Measurements from ENCODE around the gene PTPRM. TPM values are rescaled to one million over a fixed set of nuclear protein-coding genes. Genes with fewer than 3 reads are reported as not detected.
"Not testable (repeated sequence)": the region's sequence is repeated elsewhere in the genome, so short reads cannot be mapped to it uniquely, and the experiment has no call there.

The PTPRM gene
- total RNA-seq, 4 donors from 2014 or later: 62.7 to 94.0 (median 76.0) TPM

DNA sequence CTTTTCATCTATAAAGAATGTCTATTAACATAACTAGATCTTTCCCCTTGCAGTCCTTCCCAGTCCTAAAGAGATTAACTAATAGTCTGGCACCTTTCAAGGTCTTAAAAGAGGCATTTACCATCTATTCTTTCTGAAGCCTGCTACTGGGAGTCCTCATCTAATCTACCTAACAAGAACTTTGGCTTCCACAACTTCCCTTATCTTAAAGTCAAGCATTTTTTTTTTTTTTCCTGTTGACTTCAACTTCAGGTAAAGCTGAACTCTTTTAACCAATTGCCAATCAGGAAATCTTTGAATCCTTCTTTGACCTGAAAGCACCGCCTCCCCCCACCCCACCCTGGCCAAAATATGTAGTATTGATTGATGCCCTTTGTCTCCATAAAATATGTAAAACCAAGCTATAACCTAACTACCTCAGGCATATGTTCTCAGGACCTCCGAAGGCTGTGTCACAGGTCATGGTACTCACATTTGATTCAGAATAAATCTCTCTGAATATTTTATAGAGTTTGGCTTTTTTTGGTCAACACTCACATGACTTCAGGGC is 168.6 kb downstream of the PTPRM start:
- intact Hi-C loops (cut with DNase I): no loop called here
- H3K4me1 ChIP-seq: peaks cover 11 to 32% (median 22%) of the 10 kb centered on the region in 4 donors
- H3K27ac ChIP-seq (replicated peaks in 1 of 4): no peak overlapping the region
- TF ChIP-seq EP300 (IDR thresholded peaks at IDR 0.05) (no peak), POLR2A (IDR thresholded peaks at IDR 0.05; ENCODE audit: low read depth) (no peak)
- TF ChIP-seq, protein P1, sequence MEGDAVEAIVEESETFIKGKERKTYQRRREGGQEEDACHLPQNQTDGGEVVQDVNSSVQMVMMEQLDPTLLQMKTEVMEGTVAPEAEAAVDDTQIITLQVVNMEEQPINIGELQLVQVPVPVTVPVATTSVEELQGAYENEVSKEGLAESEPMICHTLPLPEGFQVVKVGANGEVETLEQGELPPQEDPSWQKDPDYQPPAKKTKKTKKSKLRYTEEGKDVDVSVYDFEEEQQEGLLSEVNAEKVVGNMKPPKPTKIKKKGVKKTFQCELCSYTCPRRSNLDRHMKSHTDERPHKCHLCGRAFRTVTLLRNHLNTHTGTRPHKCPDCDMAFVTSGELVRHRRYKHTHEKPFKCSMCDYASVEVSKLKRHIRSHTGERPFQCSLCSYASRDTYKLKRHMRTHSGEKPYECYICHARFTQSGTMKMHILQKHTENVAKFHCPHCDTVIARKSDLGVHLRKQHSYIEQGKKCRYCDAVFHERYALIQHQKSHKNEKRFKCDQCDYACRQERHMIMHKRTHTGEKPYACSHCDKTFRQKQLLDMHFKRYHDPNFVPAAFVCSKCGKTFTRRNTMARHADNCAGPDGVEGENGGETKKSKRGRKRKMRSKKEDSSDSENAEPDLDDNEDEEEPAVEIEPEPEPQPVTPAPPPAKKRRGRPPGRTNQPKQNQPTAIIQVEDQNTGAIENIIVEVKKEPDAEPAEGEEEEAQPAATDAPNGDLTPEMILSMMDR (IDR thresholded peaks at IDR 0.05): no peak
- no peak for DNase-seq (ENCODE audit: extremely low spot score)
- no peaks in the 10 kb centered on the region for H3K9me3 ChIP-seq
- H3K27me3 ChIP-seq: no peaks in the 10 kb centered on the region
- H3K4me3 ChIP-seq: no peak overlapping the region
- 98% methylated on average over 2 of the region's 2 CpGs for WGBS
- H3K36me3 ChIP-seq: no peaks in the 10 kb centered on the region

DNA sequence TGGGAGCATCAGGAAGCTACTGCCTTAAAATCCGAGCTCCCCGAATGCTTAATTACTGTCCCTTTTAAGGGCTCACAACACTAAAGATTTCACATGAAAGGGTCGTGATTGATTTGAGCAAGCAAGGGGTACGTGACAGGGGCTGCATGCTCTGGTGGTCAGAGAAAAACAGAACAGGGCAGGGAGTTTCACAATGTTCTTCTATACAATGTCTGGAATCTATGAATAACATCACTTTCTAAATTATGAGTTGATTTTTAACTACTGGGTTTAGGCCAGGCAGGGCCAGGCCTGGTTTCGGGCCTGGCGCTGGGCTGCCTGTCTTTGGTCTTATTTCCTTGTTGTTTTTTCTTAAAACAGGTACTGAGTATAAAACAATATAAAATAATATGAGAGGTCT is 169.4 kb downstream of the PTPRM start:
- H3K36me3 ChIP-seq; H3K27ac ChIP-seq (replicated peaks in 1 of 4); intact Hi-C loops (cut with DNase I); H3K27me3 ChIP-seq; DNase-seq (ENCODE audit: extremely low spot score); H3K9me3 ChIP-seq; H3K4me3 ChIP-seq: not testable (repeated sequence)
- H3K4me1 ChIP-seq: peaks cover 19 to 41% (median 30%) of the 10 kb centered on the region in 4 donors
- 91% methylated on average over 6 of the region's 6 CpGs for WGBS

DNA sequence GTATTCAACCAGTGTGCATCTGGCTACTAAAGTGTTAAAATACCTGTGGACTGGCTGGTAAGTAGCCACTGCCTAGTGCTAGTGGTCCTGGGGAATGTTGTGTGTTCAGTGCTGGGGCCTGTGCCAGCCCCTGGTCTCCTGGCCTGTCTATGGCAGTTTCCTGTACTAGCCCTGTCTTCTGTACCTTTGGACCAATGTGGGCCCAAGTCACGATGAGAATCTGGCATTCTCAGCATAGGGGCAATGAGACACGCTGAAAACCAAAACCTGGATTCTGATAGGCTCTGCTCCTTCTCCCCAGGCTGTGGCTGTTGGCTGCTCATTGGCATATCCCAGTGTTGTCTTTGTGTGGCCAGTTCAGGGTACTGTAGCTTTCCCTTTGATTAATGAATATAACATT is 170.4 kb downstream of the PTPRM start:
- no peak for DNase-seq (ENCODE audit: extremely low spot score)
- WGBS: 94% methylated on average over 2 of the region's 2 CpGs
- no peak overlapping the region for H3K4me3 ChIP-seq
- H3K27me3 ChIP-seq: no peaks in the 10 kb centered on the region
- intact Hi-C loops (cut with DNase I): no loop called here
- no peak for TF ChIP-seq POLR2A (IDR thresholded peaks at IDR 0.05; ENCODE audit: low read depth)
- TF ChIP-seq EP300 (IDR thresholded peaks at IDR 0.05): no peak
- TF ChIP-seq, protein P1 (IDR thresholded peaks at IDR 0.05): no peak
- TF ChIP-seq POLR2AphosphoS5 (IDR thresholded peaks at IDR 0.05): no peak
- H3K9me3 ChIP-seq: no peaks in the 10 kb centered on the region
- H3K4me1 ChIP-seq: peaks cover 29 to 51% (median 41%) of the 10 kb centered on the region in 4 donors
- H3K27ac ChIP-seq (replicated peaks in 1 of 4): no peak overlapping the region
- H3K36me3 ChIP-seq: no peaks in the 10 kb centered on the region

DNA sequence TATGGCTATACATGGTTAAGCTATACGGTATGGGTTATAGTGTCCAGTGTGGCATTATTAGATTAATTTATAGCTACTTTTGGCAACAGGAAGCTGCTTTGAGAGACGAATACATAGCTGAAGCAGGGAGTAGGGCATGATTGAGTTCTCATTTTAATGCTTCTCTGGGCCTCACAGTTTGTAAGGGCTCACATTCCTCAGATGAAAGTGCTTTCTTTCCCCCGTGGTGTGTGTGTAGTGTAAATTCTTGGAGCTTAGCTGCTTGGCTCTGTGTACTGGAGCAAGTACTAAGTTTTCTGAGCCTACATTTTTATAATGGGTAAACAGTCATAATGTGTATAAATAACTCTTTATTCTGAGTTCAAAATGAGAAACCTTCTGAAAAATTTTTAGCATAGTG is 173.7 kb downstream of the PTPRM start:
- intact Hi-C loops (cut with DNase I): loop anchor here (10.0 kb wide), 1 partner anchor 166 kb away; no protein-coding TSS in a partner anchor
- no peaks in the 10 kb centered on the region for H3K9me3 ChIP-seq
- no peaks in the 10 kb centered on the region for H3K27me3 ChIP-seq
- TF ChIP-seq POLR2A (IDR thresholded peaks at IDR 0.05; ENCODE audit: low read depth): no peak
- TF ChIP-seq, protein P1 (IDR thresholded peaks at IDR 0.05): no peak
- TF ChIP-seq POLR2AphosphoS5 (IDR thresholded peaks at IDR 0.05): no peak
- TF ChIP-seq EP300 (IDR thresholded peaks at IDR 0.05): no peak
- peak overlapping the region; percentile 15 to 47 (median 32) for H3K27ac ChIP-seq (replicated peaks in 1 of 4)
- H3K4me1 ChIP-seq: peaks cover 35 to 47% (median 45%) of the 10 kb centered on the region in 4 donors
- H3K36me3 ChIP-seq: no peaks in the 10 kb centered on the region
- 30% methylated on average over 3 of the region's 3 CpGs for WGBS
- no peak overlapping the region for H3K4me3 ChIP-seq
- DNase-seq (ENCODE audit: extremely low spot score): no peak

- no peaks in the 10 kb centered on the region for H3K36me3 ChIP-seq
Observed at GRCh38 chr18:7741640-7742039, 174.5 kb downstream of the PTPRM start.

More at GRCh38 chr18:7741640-7742039, 174.5 kb downstream of the PTPRM start:
- Histone ChIP-seq H3K27ac (replicated peaks in 1 of 4) (peak overlapping the region; percentile 15 to 47 (median 32)), H3K9me3 (no peaks in the 10 kb centered on the region), H3K4me1 (peaks cover 32 to 44% (median 42%) of the 10 kb centered on the region in 4 donors), H3K4me3 (no peak overlapping the region), H3K27me3 (no peaks in the 10 kb centered on the region)
- no peak for TF ChIP-seq POLR2A (IDR thresholded peaks at IDR 0.05; ENCODE audit: low read depth)
- TF ChIP-seq POLR2AphosphoS5 (IDR thresholded peaks at IDR 0.05): no peak
- no peak for TF ChIP-seq EP300 (IDR thresholded peaks at IDR 0.05)
- TF ChIP-seq, protein P1 (IDR thresholded peaks at IDR 0.05): no peak
- intact Hi-C loops (cut with DNase I): loop anchor here (10.0 kb wide), 1 partner anchor 167 kb away; no protein-coding TSS in a partner anchor
- DNase-seq (ENCODE audit: extremely low spot score): no peak

All from esophagus muscularis mucosa (tissue), 4 donors.